ENCODE results near the gene AGPAT4.
"Not testable (repeated sequence)": the region's sequence is repeated elsewhere in the genome, so short reads cannot be mapped to it uniquely, and the experiment has no call there.

Gene AGPAT4

GRCh38 chr6:161195386-161195785, 78.5 kb downstream of the AGPAT4 start:
- no peak for DNase-seq

GRCh38 chr6:161194374-161194773, 79.5 kb downstream of the AGPAT4 start:
- DNase-seq = no peak

GRCh38 chr6:161192636-161193411, 81.0 kb downstream of the AGPAT4 start:
- no peak for DNase-seq

- DNase-seq = no peak
Measured at GRCh38 chr6:161191671-161192070, 82.2 kb downstream of the AGPAT4 start.

GRCh38 chr6:161191007-161191406, 82.9 kb downstream of the AGPAT4 start:
- no peak for DNase-seq

- no peak for DNase-seq
Measured at GRCh38 chr6:161189891-161190290, 84.0 kb downstream of the AGPAT4 start.

- no peak for DNase-seq
Measured at GRCh38 chr6:161188547-161189465, 85.1 kb downstream of the AGPAT4 start.

- no peak for DNase-seq
Measured at GRCh38 chr6:161186173-161186769, 87.6 kb downstream of the AGPAT4 start.

- DNase-seq = no peak
Measured at GRCh38 chr6:161181121-161181520, 92.7 kb downstream of the AGPAT4 start.

GRCh38 chr6:161178155-161178554, 95.7 kb downstream of the AGPAT4 start:
- DNase-seq = not testable (repeated sequence)

- not testable (repeated sequence) for DNase-seq
Measured at GRCh38 chr6:161176428-161176827, 97.4 kb downstream of the AGPAT4 start.

GRCh38 chr6:161172769-161173168, 101.1 kb downstream of the AGPAT4 start:
- DNase-seq = not testable (repeated sequence)

- no peak for DNase-seq
Measured at GRCh38 chr6:161171207-161171606, 102.7 kb downstream of the AGPAT4 start.

- no peak for DNase-seq
Measured at GRCh38 chr6:161169696-161170095, 104.2 kb downstream of the AGPAT4 start.

- no peak for DNase-seq
Measured at GRCh38 chr6:161169035-161169434, 104.8 kb downstream of the AGPAT4 start.

GRCh38 chr6:161168281-161168891, 105.5 kb downstream of the AGPAT4 start:
- DNase-seq = no peak

- DNase-seq = no peak
Measured at GRCh38 chr6:161166677-161167076, 107.2 kb downstream of the AGPAT4 start.

GRCh38 chr6:161166176-161166575, 107.7 kb downstream of the AGPAT4 start:
- no peak for DNase-seq

GRCh38 chr6:161164182-161164625, 109.7 kb downstream of the AGPAT4 start:
- no peak for DNase-seq

GRCh38 chr6:161163466-161164181, 110.2 kb downstream of the AGPAT4 start:
- no peak for DNase-seq

- no peak for DNase-seq
Measured at GRCh38 chr6:161162722-161163121, 111.1 kb downstream of the AGPAT4 start.
